Activated CD8-positive, alpha-beta memory T cell treated with anti-CD3 and anti-CD28 coated beads for 1 hour (primary cell): ENCODE data around the gene RNF217.
"Not testable (repeated sequence)": the region's sequence is repeated elsewhere in the genome, so short reads cannot be mapped to it uniquely, and the experiment has no call there.

Experiments used
- DNase-seq, 2 donors: peaks; one replicate each; pipeline ENCODE4 v3.0.0-alpha.2; 2020; ENCODE audit warnings: low read depth in 1 of 2; ENCODE audit errors: extremely low read depth in 1 of 2

Gene RNF217

DNA sequence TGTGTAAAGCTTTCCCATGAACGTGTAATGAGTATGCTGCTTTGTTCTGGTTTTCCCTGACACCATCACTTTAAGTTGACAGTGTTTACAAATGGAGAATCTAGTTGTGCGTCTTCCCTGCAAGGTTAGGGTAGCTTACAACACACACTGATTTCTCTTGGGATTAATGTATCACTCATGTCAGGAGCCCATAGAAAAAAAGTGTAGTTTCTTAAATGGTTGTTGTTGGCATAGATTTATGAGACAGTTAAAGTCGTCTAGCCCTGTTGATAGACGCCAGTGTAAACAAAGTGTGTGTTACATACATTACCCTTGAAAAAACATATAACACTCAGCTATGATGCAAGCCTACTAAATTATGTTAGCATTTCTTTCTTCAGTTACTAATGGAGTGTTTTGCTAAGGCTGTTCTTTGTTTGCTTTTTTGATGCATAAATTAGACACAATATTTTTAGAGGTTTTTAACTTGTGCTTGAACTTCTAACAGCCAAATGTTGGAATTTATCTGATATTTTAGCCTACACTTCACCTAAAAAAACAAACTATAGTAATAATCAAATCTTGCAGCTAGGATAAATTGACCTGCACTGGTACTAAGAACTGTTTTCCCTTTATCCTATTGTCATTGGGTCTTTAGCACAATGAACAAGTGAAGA lies 88.6 kb downstream of the RNF217 start:
- no peak for DNase-seq

GRCh38 chr6:125053809-125054208 lies 91.6 kb downstream of the RNF217 start:
- no peak for DNase-seq

DNA sequence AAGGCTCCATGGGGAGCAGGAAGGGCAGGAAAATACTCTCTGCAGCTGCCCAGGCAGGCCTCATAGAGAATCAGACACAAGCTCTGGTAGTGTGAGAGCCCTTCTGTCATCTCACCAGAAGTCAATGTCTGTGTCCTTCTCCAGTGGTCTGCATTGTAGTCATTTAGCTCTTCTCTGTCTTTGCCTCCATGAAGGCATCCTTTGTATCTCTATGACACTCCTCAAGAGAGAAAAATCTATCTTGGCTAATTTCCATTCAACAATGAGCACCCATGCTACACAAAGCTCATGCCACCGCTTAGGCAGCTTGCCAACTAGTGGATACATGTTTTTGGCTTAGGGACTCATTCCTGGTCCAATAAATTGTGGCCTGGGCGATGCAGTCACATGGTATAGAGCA lies 92.1 kb downstream of the RNF217 start:
- no peak for DNase-seq

GRCh38 chr6:125057392-125058246 lies 95.4 kb downstream of the RNF217 start:
- no peak for DNase-seq

DNA sequence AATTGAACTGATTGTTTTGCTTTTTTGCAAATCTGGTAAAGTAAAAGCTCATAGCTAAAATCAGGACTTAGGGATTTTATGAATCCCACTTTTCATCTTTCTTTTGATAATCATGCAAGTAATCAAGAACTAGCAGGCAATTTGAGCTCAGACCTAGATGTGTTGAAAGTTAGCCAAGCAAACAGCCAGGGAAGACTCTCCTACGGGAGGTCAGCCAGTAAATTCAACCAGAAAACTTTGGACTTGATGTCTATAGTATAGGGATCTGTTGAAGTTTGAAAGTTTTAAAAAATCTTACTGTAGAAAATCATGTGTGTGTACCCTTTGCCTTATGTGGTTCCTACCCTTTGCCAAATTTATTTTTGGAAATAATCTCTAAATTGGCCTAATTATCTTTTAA lies 96.3 kb downstream of the RNF217 start:
- no peak for DNase-seq

DNA sequence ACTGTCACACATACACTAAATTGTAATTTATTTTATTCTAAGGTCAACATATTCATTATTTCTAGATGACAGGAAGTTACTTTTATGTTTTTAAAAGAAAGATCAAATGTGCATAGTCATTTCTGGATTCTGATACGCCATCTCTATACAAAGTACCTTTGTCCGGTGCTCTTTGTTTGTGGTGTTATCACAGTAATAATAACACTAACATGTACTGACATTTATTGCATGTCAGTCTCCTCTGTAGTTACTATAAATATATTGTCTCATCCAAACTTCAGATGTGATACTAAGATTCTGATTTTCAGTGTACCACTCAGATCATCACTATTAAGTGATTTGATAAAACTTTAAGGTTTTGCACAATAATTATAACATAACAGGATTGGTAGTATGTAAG lies 101.1 kb downstream of the RNF217 start:
- no peak for DNase-seq

DNA sequence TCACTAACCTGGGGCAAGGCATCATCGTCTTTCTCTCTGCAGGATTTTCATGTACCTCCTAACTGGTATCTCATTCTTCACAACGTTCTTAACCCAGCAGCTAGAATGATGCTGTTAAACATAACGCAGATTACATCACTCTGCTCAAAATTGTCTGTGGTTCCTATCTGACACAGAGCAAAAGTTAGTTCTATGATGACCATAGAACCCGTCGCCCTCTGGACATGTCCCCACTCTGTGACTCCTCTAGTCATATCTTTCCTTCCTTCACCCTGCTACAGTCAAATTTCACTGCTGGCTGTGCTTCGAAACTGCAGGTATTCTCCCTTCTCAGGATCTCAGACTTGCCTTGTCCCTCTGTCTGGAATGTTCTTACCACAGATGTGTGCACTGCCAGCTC lies 103.9 kb downstream of the RNF217 start:
- DNase-seq: no peak

DNA sequence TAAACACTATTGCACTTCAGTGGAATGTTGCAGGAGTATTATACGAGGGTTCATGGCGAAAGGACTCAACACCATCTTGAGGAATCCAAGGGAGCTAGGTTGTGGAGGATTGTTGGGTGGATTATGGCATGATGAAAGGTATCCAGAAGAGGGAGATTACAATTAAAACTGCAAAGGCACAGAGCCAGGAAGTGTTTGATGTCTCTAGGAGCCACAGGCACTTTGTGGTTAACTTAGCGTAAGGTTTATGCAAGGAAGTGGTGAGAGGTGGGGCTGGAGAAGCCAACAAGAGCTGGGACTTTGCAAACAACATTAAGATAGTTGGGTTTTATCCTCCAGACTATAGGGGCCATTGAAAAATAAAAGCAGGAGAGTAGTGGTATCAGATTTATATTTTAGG lies 104.7 kb downstream of the RNF217 start:
- no peak for DNase-seq

DNA sequence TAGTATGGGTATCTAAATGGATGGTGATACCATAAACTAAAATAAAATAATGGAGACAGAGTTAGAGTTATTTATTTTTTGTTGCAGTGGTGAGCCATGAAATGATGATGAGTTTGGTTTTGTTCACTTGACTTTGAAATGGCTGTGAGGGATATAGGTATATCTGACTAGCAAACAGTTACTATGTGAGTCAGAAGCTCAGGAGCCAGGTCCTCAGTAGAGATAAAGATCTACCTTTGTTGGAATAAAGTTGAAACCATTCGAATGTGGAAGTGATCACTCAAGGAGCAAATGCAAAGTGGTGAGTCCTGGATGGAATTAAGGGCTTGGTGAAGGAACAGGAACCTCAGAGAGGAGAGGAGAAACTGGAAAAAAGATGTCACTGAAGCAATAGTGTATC lies 105.3 kb downstream of the RNF217 start:
- DNase-seq: no peak

DNA sequence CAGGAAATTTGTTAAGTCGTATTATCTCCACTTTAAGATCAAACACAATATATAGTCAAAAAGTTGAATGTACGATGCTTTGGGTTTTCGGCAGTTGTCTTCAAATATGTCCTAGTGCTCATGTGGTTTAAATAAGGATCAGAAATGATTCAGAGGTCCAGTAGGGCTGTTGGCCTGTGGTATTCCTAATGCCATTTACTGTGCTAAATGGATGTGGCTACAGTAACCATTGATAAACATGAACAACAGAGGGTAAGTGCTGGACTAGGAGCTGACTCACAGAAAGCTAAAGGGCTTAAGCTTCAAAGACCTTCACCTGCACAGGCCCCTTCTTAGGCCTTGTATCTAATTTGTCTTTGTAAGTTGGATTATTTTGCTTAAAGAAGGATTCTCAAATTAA lies 110.8 kb downstream of the RNF217 start:
- DNase-seq: no peak

GRCh38 chr6:125074120-125074519 lies 111.9 kb downstream of the RNF217 start:
- no peak for DNase-seq

- not testable (repeated sequence) for DNase-seq
These were observed 112.8 kb downstream of the RNF217 start for GRCh38 chr6:125075073-125075472.

GRCh38 chr6:125075741-125076481 lies 113.7 kb downstream of the RNF217 start:
- DNase-seq: no peak

GRCh38 chr6:125076482-125076742 lies 114.2 kb downstream of the RNF217 start:
- DNase-seq: no peak

DNA sequence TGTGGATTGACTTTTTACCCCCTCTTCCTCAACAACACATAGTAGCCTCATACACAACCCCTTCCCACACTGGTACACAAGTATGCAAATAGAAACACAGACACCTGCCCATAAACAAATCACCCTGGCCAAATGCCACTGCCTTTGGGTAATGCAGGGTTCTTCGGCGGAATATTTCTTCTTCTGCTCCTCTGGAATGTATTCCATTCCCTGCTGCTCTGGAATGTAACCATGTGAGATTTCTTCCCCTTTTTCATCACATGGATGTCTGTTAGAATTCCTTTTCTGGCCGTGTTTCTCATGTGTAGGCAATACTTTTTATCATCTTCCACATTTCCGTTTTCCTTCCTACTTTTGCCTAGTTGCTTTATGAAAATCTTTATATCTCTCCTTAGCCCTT lies 115.2 kb downstream of the RNF217 start:
- DNase-seq: no peak

- DNase-seq: no peak
These were observed 116.5 kb downstream of the RNF217 start for GRCh38 chr6:125078602-125079321.

- no peak for DNase-seq
These were observed 120.9 kb downstream of the RNF217 start for GRCh38 chr6:125082908-125083683.

GRCh38 chr6:125083684-125083990 lies 121.4 kb downstream of the RNF217 start:
- DNase-seq: no peak

DNA sequence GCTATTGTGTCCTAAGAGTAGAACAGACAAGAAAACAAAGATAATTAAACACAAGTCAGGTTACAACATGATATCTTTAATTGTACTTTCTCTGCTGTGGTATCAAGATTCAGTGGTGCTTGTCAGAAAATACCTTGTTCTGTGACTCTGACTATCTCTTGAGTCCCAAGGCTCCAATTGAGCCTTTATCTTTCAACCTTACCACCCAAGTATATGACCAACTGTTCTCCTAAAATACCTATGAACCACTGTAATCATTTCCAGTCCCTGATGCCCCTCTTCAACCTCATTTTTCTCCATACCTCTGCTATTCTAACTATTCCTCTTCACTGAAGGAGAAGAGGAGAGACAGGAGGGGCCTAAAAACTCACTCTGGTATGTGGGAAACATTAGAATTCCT lies 124.5 kb downstream of the RNF217 start:
- DNase-seq: no peak

DNA sequence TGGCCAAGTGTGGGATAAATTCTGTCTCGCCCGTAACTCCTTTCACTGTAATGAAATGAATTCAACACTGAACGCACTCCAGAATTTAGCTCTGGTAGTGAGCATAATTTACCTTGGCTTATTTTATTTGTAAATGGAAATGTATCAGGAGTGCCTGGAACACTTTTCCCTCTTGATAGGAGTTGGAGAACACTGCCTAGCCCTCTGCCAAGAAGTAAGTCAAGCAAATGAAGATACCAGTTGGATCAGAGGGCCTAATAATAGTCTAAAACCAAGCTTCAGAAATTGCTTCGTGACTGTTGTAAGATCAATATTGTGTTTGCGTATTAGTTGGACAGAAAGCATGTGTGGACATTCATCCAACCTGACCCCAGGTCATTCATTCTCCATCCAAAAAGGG lies 126.7 kb downstream of the RNF217 start:
- DNase-seq: no peak

DNA sequence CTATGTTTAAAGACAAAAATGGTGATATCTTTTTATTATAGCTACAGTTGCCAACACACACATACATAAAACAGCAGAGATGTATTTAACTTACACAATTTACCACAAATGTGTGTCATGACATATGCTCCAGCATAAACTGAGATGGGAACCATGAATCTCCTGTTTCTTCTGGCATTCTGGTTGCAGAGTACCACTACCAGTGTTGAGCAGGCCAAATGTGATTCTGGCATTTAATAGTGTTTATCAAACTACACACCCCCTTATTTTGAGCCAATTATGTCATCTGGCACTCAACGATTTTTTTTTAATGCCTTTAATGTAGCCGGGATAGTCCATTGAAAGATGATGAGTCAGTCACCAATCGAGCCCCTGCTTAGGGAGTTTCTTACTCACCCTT lies 132.3 kb downstream of the RNF217 start:
- no peak for DNase-seq
